Keratinocyte (primary cell): ENCODE results near the gene ANAPC16. TPM values are rescaled to one million over a fixed set of nuclear protein-coding genes. Genes with fewer than 3 reads are reported as not detected.

Experiments used
- DNase-seq: peaks from one replicate; pipeline ENCODE4 v3.0.0-alpha.2; 2011; ENCODE audit warnings: low read depth, missing footprints, low spot score
- FAIRE-seq: peaks from 2 replicates; lab custom pipeline; 2011; peaks lifted over from hg19 to GRCh38; lab: Jason Lieb, UNC
- H2AFZ ChIP-seq: 2 replicates; pipeline ENCODE4 v1.6.0; 2012; ENCODE audit warnings: low read length, control low read depth, inconsistent platforms; ENCODE audit not compliant: control insufficient read depth
- H3K27ac ChIP-seq: 2 replicates; pipeline ENCODE4 v1.5.1; 2011; ENCODE audit warnings: low read length; ENCODE audit not compliant: control insufficient read depth, insufficient read depth
- H3K27me3 ChIP-seq: 3 replicates; pipeline ENCODE4 v1.6.0; 2011; ENCODE audit warnings: low read length; ENCODE audit not compliant: control insufficient read depth, insufficient read depth; ENCODE audit errors: extremely low read depth
- H3K36me3 ChIP-seq, 2 experiments: 2 replicates in 1 of 2; 3 replicates in 1 of 2; pipeline ENCODE4 v1.5.1; 2011; ENCODE audit warnings: low read length in 2 of 2, mild to moderate bottlenecking in 1 of 2; ENCODE audit not compliant: control insufficient read depth in 2 of 2, insufficient read depth in 2 of 2; ENCODE audit errors: extremely low read depth in 1 of 2
- H3K4me1 ChIP-seq: 3 replicates; pipeline ENCODE4 v1.5.1; 2011; ENCODE audit warnings: low read length; ENCODE audit not compliant: control insufficient read depth, insufficient read depth; ENCODE audit errors: extremely low read depth
- H3K4me2 ChIP-seq: 3 replicates; pipeline ENCODE4 v1.6.0; 2011; ENCODE audit warnings: low read depth, low read length; ENCODE audit not compliant: control insufficient read depth, insufficient read depth; ENCODE audit errors: extremely low read depth
- H3K4me3 ChIP-seq, 3 experiments: fragments of 200-600 bp in 1 of 3; sonication (generic) in 1 of 3; 2 replicates in 2 of 3; 3 replicates in 1 of 3; pipeline ENCODE4 v1.5.1; 2011 to 2016; ENCODE audit warnings: low read length in 3 of 3, mild to moderate bottlenecking in 3 of 3, control low read depth in 2 of 3, inconsistent platforms in 1 of 3, low read depth in 1 of 3, mixed read lengths in 1 of 3, mixed run types in 1 of 3, moderate library complexity in 1 of 3; ENCODE audit not compliant: control insufficient read depth in 2 of 3, insufficient read depth in 2 of 3; ENCODE audit errors: extremely low read depth in 1 of 3
- H3K79me2 ChIP-seq: 2 replicates; pipeline ENCODE4 v1.6.0; 2012; ENCODE audit warnings: low read length; ENCODE audit not compliant: control insufficient read depth, insufficient read depth
- H3K9ac ChIP-seq: 3 replicates; pipeline ENCODE4 v1.6.0; 2011; ENCODE audit warnings: low read length; ENCODE audit not compliant: control insufficient read depth, insufficient read depth; ENCODE audit errors: extremely low read depth
- H3K9me1 ChIP-seq: 3 replicates; pipeline ENCODE4 v1.6.0; 2011; ENCODE audit warnings: low read length; ENCODE audit not compliant: control insufficient read depth, insufficient read depth; ENCODE audit errors: extremely low read depth
- H3K9me3 ChIP-seq: 2 replicates; pipeline ENCODE4 v1.5.1; 2012; ENCODE audit warnings: low read depth, low read length; ENCODE audit not compliant: control insufficient read depth
- H4K20me1 ChIP-seq: 3 replicates; pipeline ENCODE4 v1.6.0; 2011; ENCODE audit warnings: low read length; ENCODE audit not compliant: control insufficient read depth, insufficient read depth; ENCODE audit errors: extremely low read depth
- EZH2 ChIP-seq: IDR thresholded peaks from one replicate; pipeline ENCODE4 v1.6.1; 2012; ENCODE audit warnings: inconsistent platforms, mild to moderate bottlenecking, low read length, moderate library complexity
- dilution Hi-C: fragments of 300-500 bp; cut with MboI; formaldehyde crosslinking; loops from one replicate; pipeline ENCODE4 v1.7.0; 2020; ENCODE audit warnings: low sequenced_read_pairs; ENCODE audit not compliant: extremely low pct_ligation_motif_present
- polyA plus RNA-seq, 5 experiments: library from polyadenylated mRNA; depleted of rRNA in 3 of 5; stranded (reverse) in 3 of 5; stranded (forward) in 1 of 5; unstranded in 1 of 5; fragments of >200 nt; gene quantifications; 1 replicate in 1 of 5; 2 replicates in 3 of 5; 3 replicates in 1 of 5; pipeline versions ENCODE4 v1.2.1 to v1.2.3, GENCODE V29; 2011 to 2012; ENCODE audit warnings: missing spikeins in 2 of 5, low read depth in 1 of 5, low replicate concordance in 1 of 5
- TF ChIP-seq, protein P1 (sequence below), 3 experiments: IDR thresholded peaks in 1 of 3; conservative IDR thresholded peaks in 1 of 3; optimal IDR thresholded peaks in 1 of 3; 2 replicates in 2 of 3; 3 replicates in 1 of 3; pipeline versions ENCODE3 to v1.5.1; 2011; ENCODE audit warnings: low read length in 3 of 3, mild to moderate bottlenecking in 3 of 3, moderate library complexity in 2 of 3, control low read depth in 1 of 3, inconsistent platforms in 1 of 3; ENCODE audit not compliant: insufficient read depth in 2 of 3; ENCODE audit errors: extremely low read depth in 1 of 3

Gene ANAPC16
- polyA plus RNA-seq, 1 donor (not counting 4 experiments of a cell fraction or from before 2014, with no cell fraction given) = 93.9 TPM

DNA sequence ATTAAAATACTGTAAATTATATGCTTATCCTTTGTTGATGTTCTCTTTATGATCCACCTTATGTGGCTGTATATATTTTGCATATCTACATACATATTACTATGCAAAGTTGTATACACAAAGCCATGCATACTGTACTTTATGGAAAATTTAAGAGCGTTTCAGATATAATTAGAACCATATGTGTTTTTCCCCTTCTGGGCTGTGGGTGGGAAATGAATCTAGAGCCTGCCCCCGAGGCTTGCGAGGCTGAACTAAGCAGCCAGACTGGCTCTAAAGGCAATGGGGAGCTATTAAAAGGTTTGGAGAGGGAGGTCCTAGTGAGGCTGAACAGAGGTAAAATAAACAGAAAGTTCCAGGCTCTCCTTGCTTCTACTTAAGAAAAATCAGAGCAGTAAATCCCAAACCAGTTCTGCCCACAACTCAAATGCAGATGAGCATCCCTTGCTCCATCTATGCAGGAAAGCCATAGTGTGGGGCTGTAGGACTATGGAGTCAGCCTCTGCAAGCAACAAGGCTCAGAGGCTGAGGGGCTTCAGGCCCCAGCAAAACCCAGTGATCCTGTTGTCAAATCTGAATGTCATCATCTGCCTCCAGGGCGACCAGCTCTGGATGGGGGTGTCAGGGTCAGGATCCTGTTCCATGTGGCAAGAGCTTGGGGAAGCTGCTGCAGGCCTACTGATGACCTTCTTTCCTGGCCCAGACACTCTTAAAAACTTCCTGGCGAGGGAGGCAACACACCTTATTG lies 43.9 kb downstream of the ANAPC16 start:
- Histone ChIP-seq H3K9ac (peak overlapping the region; percentile 73), H2AFZ (no peak overlapping the region), H4K20me1 (no peaks in the 10 kb centered on the region), H3K36me3 (no peaks in the 10 kb centered on the region), H3K9me1 (peaks cover 2% of the 10 kb centered on the region), H3K27me3 (no peaks in the 10 kb centered on the region), H3K79me2 (no peaks in the 10 kb centered on the region), H3K9me3 (no peaks in the 10 kb centered on the region), H3K4me2 (peak overlapping the region; percentile 34), H3K4me3 (peak overlapping the region in 1 of 3 experiments; percentile 0), H3K27ac (peak overlapping the region; percentile 94), H3K4me1 (peaks cover 59% of the 10 kb centered on the region)
- FAIRE-seq (no peak), DNase-seq (no peak)
- dilution Hi-C loops = no loop called here
- no peak for TF ChIP-seq EZH2
- TF ChIP-seq, protein P1, sequence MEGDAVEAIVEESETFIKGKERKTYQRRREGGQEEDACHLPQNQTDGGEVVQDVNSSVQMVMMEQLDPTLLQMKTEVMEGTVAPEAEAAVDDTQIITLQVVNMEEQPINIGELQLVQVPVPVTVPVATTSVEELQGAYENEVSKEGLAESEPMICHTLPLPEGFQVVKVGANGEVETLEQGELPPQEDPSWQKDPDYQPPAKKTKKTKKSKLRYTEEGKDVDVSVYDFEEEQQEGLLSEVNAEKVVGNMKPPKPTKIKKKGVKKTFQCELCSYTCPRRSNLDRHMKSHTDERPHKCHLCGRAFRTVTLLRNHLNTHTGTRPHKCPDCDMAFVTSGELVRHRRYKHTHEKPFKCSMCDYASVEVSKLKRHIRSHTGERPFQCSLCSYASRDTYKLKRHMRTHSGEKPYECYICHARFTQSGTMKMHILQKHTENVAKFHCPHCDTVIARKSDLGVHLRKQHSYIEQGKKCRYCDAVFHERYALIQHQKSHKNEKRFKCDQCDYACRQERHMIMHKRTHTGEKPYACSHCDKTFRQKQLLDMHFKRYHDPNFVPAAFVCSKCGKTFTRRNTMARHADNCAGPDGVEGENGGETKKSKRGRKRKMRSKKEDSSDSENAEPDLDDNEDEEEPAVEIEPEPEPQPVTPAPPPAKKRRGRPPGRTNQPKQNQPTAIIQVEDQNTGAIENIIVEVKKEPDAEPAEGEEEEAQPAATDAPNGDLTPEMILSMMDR (optimal IDR thresholded peaks at IDR 0.05 in 1 of 3, IDR thresholded peaks at IDR 0.05 in 1 of 3, conservative IDR thresholded peaks at IDR 0.05 in 1 of 3; ENCODE audit: extremely low read depth in 1 of 3, insufficient read depth in 2 of 3, low read length in 3 of 3) = peak in 1 of 3 experiments; percentile 14

DNA sequence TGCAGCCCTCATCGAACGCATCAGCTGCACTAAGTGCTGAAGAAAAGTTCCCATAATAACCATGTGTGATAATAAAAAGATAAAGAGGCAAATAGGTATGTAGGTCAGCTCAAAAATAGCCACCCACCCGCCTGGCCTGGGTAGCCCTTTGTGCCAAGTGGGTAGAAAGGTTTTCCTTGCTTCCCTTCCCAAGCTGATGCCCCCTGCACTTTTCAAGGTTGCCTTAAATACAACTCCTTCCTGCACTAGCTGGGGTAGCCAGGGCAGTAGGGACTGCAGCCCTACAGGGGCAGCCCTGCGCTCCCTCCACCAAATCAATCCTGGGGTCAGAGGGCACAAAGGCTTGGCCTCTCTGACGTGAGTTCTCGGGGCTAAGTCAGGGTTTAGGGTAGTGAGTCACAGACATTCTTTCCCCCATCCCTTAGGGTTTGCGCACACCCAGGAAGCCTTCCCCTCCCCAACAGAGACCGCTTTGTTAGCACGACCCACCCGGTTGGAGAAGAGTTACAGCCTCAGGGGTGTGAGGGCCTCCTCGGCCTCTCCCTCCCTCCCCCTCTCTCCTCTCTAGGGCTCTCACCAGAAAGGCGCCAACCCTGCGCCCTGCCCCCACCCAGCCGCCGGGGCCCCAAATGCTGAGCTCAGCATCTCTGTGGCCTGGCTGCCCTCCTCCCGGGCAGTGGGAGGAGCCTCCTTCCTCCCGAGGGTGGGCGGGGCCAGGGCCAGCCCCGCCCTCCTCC lies 44.6 kb downstream of the ANAPC16 start:
- no peaks in the 10 kb centered on the region for H3K79me2 ChIP-seq
- H3K9me1 ChIP-seq = peaks cover 2% of the 10 kb centered on the region
- H2AFZ ChIP-seq = no peak overlapping the region
- DNase-seq = peak; percentile 98
- dilution Hi-C loops = no loop called here
- peak overlapping the region; percentile 94 for H3K27ac ChIP-seq
- no peaks in the 10 kb centered on the region for H3K36me3 ChIP-seq
- no peaks in the 10 kb centered on the region for H4K20me1 ChIP-seq
- peak overlapping the region; percentile 13 to 65 (median 60) for H3K4me3 ChIP-seq
- no peaks in the 10 kb centered on the region for H3K9me3 ChIP-seq
- H3K4me2 ChIP-seq = peak overlapping the region; percentile 84
- peaks cover 54% of the 10 kb centered on the region for H3K4me1 ChIP-seq
- H3K9ac ChIP-seq = peak overlapping the region; percentile 81
- FAIRE-seq = peak; percentile 85
- H3K27me3 ChIP-seq = no peaks in the 10 kb centered on the region
- TF ChIP-seq, protein P1 (optimal IDR thresholded peaks at IDR 0.05 in 1 of 3, IDR thresholded peaks at IDR 0.05 in 1 of 3, conservative IDR thresholded peaks at IDR 0.05 in 1 of 3; ENCODE audit: extremely low read depth in 1 of 3, insufficient read depth in 2 of 3, low read length in 3 of 3) = no peak
- no peak for TF ChIP-seq EZH2
